Uterine smooth muscle cell (primary cell): ENCODE measurements around the gene NPFFR2. TPM values are rescaled to one million over a fixed set of nuclear protein-coding genes. Genes with fewer than 3 reads are reported as not detected.

Source experiments
- total RNA-seq: library from RNA; depleted of rRNA; stranded (reverse); fragments of >200 nt; gene quantifications from 2 replicates; pipeline ENCODE4 v1.2.3, GENCODE V29; 2014

NPFFR2 gene
- total RNA-seq: not detected in 2 replicates

DNA sequence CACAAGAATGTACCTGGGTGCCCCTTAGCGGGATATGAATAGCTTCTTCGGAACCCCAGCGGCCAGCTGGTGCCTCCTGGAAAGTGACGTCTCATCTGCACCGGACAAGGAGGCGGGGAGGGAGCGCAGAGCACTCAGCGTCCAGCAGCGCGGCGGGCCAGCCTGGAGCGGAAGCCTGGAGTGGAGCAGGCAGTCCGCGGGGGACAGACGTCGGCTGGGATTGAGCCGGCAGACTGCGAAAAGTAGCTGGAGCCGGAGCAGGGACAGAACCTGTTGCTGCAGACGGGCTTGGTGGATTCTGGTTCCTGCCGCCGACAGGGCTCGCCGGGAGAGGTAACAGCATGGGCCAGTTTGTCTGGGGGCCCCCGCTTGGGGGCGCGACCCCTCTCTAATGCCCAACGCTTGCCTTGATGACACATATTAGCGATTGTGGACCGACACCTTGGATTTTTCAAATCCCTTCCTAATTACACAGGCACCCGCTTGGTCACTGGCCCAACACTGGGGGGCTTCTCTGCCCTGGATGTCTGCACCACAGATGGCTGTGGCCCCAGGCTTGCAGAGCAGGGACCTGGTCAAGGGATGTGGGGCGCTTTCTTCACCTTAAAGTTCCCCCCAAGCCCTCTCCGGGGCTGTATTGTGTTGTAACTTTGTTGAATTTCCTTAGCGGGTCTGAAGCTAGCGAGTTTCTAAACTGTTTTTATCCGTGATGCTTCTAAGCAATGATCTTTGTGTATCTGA, at the start of gene NPFFR2:
Gene NPFFR2 (plus strand): TSS at position 133 of the 741 bp plus-strand sequence. CDS start 96,592 bp downstream, outside the sequence.

Other genes with a start within 250 kb of the NPFFR2 start
- gene GC, start 247.9 kb upstream of the NPFFR2 start, total RNA-seq: not detected in 2 replicates